Muscle layer of duodenum (tissue), 2 donors: Measurements from ENCODE around the gene HERC3.

Experiments
- H3K27ac ChIP-seq: one replicate; pipeline ENCODE4 v1.7.0; 2013; ENCODE audit warnings: mild to moderate bottlenecking, low read length
- H3K27me3 ChIP-seq: one replicate; pipeline ENCODE4 v1.7.0; 2013; ENCODE audit warnings: low read depth, mild to moderate bottlenecking, control low read depth, low read length
- H3K36me3 ChIP-seq, 2 donors: one replicate each; pipeline ENCODE4 v1.7.0; 2013; ENCODE audit warnings: low read length in 2 of 2, control low read depth in 1 of 2, mild to moderate bottlenecking in 1 of 2; ENCODE audit not compliant: insufficient read depth in 2 of 2, control insufficient read depth in 1 of 2
- H3K4me1 ChIP-seq, 2 donors: one replicate each; pipeline ENCODE4 v1.7.0; 2013; ENCODE audit warnings: low read length in 2 of 2, mild to moderate bottlenecking in 2 of 2, control low read depth in 1 of 2, moderate library complexity in 1 of 2; ENCODE audit not compliant: insufficient read depth in 2 of 2, control insufficient read depth in 1 of 2
- H3K4me3 ChIP-seq, 2 donors: one replicate each; pipeline ENCODE4 v1.7.0; 2013; ENCODE audit warnings: low read length in 2 of 2, low read depth in 1 of 2, mild to moderate bottlenecking in 1 of 2
- H3K9me3 ChIP-seq, 2 donors: one replicate each; pipeline ENCODE4 v1.7.0; 2013; ENCODE audit warnings: low read length in 2 of 2, control low read depth in 1 of 2, mild to moderate bottlenecking in 1 of 2; ENCODE audit not compliant: control insufficient read depth in 1 of 2
- donor health status: healthy.

The HERC3 gene

DNA sequence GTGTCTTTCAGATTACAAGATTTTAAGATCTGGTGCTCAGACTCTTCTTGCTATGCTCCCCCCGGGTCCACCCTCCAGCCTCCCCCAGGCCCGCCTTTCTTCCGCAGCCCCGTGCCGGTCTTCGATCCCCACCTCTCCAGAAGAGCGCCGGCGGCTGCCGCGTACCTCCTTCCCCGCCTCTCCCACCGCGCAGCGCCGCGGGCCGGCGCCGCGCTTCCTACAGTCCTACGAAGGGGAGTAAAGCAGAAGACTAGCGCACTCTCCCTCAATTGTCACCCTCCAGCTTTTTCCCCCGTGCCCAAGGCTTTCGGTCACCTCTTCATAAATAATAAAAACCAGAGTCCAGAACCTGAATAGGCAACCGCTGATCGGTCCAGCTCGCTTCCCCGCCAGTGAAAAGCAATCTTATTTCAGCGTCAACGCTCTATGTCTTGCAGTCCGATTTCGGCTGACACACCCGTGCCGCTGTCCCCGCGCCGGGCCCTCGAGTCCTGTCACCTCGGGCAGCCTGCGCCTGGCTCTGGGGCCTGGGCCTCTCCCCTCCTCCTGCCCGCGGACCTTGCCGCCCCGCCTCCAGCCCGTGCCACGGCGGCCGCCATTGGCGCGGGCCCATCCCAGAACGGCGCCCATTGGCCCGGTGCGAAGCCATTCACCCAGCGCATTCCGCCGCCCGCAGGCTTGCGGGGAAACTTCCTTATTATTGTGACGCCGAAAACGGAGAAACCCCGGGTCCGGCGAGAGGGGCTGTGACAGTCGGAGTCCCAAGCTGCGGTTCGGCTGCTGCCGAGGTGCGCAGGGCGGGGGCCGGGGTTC, at the start of gene HERC3:
TSS of gene HERC3 (plus strand) at position 694 of the 813 bp plus-strand sequence. CDS start 13,344 bp downstream, outside the sequence.
- peak within 1 kb of the TSS; percentile 57 for H3K27ac ChIP-seq
- peaks cover 0 to 13% of the 10 kb centered on the region in 2 donors for H3K4me1 ChIP-seq
- H3K27me3 ChIP-seq: no peaks in the 10 kb centered on the region
- no peaks in the 10 kb centered on the region for H3K9me3 ChIP-seq
- peaks cover 0 to 8% of the 10 kb centered on the region in 2 donors for H3K36me3 ChIP-seq
- H3K4me3 ChIP-seq: peak within 1 kb of the TSS; percentile 87 to 95

DNA sequence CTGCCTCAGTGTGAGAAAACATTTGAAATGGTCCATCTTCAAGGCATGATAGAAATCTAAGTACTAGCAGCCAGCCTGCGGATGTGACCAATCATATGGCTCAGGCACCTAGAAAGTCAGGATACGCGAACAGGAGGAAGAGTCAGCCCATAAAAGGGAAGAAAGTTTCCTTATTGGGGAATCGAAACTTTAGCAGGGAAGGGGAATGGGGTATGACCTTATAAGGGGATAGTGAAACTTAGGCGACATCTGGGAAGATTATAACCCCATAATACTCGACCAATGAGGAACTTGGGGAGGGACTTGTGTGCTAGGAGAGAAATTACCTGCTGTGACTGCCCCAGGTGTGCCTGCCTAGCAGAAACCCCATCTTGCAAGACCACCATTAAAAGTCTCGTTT, 42.5 kb upstream of the HERC3 start:
- Histone ChIP-seq H3K4me3 (no peak overlapping the region), H3K9me3 (no peaks in the 10 kb centered on the region), H3K4me1 (no peaks in the 10 kb centered on the region), H3K27ac (no peak overlapping the region), H3K36me3 (no peaks in the 10 kb centered on the region), H3K27me3 (no peaks in the 10 kb centered on the region)

DNA sequence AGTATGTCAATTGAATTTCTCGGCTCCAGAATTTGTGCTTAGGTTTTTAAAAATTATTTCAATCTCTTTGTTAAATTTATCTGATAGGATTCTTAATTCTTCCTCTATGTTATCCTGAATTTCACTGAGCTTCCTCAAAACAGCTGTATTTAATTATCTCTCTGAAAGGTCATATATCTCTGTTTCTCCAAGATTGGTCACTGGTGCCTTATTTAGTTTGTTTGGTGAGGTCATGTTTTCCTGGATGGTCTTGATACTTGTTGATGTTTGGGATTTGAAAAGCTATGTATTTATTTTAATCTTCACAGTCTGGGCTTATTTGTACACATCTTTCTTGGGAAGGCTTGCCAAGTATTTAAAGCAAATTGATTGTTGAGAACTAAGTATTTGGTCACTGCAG, 24.7 kb upstream of the HERC3 start:
- Histone ChIP-seq H3K4me1 (no peaks in the 10 kb centered on the region), H3K4me3 (no peak overlapping the region), H3K9me3 (no peaks in the 10 kb centered on the region), H3K36me3 (no peaks in the 10 kb centered on the region), H3K27me3 (no peaks in the 10 kb centered on the region), H3K27ac (no peak overlapping the region)

DNA sequence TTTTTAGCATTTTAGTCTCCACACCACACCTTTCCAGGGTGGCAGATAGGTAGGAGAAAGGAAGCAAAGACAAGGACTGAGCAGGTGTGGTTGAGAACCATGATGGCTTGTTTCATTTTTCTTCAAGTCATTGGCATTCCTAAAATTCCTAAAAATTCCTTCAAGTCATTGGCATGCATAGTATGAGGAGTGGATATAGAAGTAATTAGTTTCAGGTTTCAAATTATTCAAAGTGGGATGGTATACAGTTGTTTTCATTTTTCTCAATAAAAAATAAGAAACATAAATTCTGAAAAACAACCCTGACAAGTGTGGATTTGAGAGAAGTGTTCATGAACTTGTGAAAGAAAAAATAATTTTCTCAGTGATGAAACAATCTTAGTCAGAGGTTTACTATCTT, 22.3 kb upstream of the HERC3 start:
- no peaks in the 10 kb centered on the region for H3K9me3 ChIP-seq
- no peak overlapping the region for H3K4me3 ChIP-seq
- H3K36me3 ChIP-seq: no peaks in the 10 kb centered on the region
- no peaks in the 10 kb centered on the region for H3K27me3 ChIP-seq
- H3K4me1 ChIP-seq: peaks cover 0 to 7% of the 10 kb centered on the region in 2 donors
- H3K27ac ChIP-seq: no peak overlapping the region

DNA sequence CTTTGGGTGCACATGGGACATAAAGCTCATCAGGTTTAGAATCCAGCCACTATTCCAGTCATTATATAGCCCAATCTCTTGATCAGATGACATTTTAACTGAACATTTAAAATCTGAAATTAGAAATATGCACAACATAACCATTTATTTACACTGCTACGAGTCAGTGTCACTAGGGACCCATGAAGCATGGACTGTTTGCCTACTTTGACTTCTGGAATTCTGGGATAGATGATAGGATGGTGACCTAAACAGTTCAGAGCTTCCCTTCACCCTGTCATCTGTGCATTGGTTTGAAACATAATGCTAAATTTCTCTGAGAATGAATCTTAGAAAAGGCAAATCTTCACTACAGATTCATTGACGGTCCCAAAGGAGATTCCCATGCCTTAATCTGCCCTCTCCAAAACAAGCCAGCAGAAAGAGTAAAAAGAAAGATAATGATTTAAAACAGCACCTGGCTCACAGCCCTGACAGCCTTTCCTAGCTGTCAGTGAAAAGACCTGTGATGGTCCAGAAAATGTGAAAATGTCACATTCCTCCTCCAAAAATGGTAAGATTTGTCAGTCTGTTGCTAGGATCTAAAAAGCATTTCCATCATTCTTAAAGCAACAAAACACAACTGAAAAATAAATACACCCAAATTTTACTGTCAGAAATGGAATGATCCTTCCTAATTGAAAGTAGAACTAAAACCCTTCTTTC, 18.9 kb upstream of the HERC3 start:
- Histone ChIP-seq H3K4me1 (peaks cover 0 to 7% of the 10 kb centered on the region in 2 donors), H3K4me3 (no peak overlapping the region), H3K36me3 (no peaks in the 10 kb centered on the region), H3K27ac (no peak overlapping the region), H3K9me3 (no peaks in the 10 kb centered on the region), H3K27me3 (no peaks in the 10 kb centered on the region)

DNA sequence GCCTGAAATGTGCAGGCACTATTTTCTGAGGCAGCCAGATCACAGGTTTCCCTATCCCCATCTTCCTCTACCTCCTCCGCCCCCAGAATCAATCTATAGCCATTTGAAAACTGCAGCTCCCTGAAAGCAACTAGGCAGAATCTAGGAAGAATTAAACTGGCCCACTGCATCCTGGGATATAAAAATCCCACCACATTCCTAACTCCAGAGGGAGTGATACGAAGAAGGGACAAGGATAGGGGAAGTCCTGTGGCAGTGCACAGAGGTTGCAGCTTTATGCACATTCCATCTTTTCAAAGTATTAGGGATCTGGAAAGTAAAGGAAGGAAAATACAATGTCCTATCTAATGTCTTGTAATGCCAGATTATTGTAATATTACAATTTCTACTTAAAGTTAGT, 18.3 kb upstream of the HERC3 start:
- no peak overlapping the region for H3K4me3 ChIP-seq
- no peaks in the 10 kb centered on the region for H3K36me3 ChIP-seq
- H3K27ac ChIP-seq: no peak overlapping the region
- H3K4me1 ChIP-seq: peaks cover 0 to 7% of the 10 kb centered on the region in 2 donors
- H3K9me3 ChIP-seq: no peaks in the 10 kb centered on the region
- H3K27me3 ChIP-seq: no peaks in the 10 kb centered on the region

DNA sequence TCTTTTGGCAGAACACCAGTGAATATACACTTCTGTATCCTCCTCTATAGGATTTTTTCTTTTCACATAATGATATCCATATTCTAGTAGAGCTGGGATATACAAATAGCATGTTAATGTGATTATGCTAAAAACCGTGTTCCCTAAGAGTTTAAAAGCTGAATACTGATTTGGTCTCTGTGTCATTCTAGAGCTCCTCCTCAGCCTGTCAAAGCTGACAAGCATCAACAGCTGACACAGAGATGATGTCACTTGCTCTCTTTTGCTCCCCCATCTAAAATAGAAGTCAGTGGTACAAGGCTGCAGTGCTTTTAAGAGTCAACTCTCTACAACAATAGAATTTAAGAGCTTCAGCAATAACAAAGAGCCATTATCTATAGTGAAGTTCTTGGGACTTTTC, 17.1 kb upstream of the HERC3 start:
- Histone ChIP-seq H3K4me1 (peaks cover 0 to 7% of the 10 kb centered on the region in 2 donors), H3K36me3 (no peaks in the 10 kb centered on the region), H3K9me3 (no peaks in the 10 kb centered on the region), H3K27ac (no peak overlapping the region), H3K4me3 (no peak overlapping the region), H3K27me3 (no peaks in the 10 kb centered on the region)

DNA sequence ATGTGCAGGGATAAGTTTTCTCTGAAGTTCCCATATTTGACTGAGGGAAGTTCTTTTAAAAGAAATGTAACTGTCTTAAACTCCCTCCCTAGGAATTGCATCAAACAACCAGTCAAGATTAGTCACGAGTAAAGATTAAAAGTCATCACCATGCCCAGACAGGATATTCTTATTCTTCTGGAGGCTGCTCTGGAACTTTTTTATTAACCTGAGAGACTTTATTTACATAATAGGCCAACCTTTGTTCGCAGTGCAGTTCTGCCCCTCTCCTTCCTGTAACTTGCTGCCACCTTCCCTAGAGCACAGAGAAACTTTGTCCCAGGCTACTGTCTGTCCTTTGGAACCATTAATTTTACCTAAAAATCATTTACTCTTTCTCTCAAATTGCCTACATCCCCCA, 9.8 kb upstream of the HERC3 start:
- no peaks in the 10 kb centered on the region for H3K27me3 ChIP-seq
- no peaks in the 10 kb centered on the region for H3K4me1 ChIP-seq
- no peak overlapping the region for H3K27ac ChIP-seq
- no peaks in the 10 kb centered on the region for H3K36me3 ChIP-seq
- no peaks in the 10 kb centered on the region for H3K9me3 ChIP-seq
- no peak overlapping the region for H3K4me3 ChIP-seq

DNA sequence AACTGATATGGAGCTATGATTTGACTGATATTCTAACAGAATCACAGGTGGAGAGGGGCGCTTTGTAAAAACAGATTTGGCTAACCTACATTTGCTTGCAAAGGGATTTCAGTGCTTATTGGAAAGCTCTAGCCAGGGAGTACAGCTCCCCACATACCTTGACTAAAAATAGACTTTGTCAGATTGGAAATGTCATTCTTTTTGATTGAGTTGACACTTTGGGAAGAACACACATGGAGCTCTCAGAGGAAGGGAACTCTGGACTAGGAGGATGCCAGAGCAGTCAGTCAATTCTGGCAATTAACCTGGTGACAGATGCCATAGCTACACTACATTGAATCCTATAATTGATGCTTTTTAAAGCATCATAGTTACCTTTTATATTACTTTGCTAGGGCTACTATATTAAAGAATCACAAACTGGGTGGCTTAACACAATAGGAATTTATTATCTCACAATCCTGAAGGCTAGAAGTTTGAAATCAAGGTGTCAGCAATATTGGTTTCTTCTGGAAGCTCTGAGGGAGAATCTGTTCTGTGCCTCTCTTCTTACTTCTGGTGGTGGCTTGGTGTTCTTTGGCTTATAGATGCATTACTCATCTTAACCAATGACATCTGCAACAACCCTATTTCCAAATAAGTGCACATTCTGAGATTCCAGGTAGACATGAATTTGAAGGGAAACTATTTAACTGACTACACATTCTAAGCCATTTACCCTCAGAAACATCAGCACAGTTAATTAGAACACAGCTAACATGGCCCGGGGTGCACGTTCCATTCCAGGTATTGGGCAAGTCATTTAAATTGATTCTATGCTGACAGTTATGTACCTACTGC, 8.4 kb upstream of the HERC3 start:
- Histone ChIP-seq H3K27me3 (no peaks in the 10 kb centered on the region), H3K4me3 (no peak overlapping the region), H3K4me1 (no peaks in the 10 kb centered on the region), H3K27ac (no peak overlapping the region), H3K36me3 (no peaks in the 10 kb centered on the region), H3K9me3 (no peaks in the 10 kb centered on the region)

DNA sequence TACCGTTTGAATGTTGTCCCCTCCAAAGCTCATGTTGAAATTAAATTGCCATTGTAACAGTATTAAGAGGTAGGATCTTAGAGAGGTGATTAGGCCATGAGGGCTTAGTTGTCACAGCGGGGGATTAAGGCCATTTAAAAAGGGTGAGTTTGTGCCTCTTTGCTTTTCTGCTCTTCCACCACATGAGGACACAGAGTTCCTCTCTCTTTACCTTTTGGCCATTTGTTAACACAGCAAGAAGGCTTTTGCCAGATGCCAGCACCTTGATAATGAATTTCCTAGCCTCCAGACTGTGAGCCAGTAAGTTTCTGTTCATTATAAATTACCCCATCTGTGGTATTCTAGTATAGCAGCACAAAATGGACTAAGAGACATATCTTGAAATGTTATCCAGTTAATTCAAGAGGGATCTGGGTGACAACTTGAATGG, 7.8 kb upstream of the HERC3 start:
- Histone ChIP-seq H3K4me3 (no peak overlapping the region), H3K27ac (no peak overlapping the region), H3K27me3 (no peaks in the 10 kb centered on the region), H3K9me3 (no peaks in the 10 kb centered on the region), H3K4me1 (no peaks in the 10 kb centered on the region), H3K36me3 (no peaks in the 10 kb centered on the region)

DNA sequence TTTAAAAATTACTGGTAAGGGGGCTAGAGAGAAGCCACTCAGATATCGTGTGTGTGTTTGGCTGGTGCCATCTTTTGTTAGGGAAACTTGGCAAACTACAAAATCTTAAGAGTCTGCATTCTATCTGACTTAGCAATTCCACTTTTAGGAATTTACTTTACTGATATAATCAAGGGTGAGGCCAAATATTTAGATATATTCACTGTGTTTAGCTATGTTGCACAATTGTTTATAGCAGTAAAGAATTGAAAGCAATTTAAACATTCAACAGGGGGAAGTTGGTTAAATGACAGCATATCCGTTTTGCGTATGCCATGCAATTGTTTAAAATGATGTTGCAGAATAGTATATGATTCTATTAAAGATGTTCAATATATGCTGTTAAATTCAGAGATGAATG, 6.4 kb upstream of the HERC3 start:
- H3K27me3 ChIP-seq: no peaks in the 10 kb centered on the region

More for the DNA sequence above, 6.4 kb upstream of the HERC3 start:
- Histone ChIP-seq H3K4me1 (no peaks in the 10 kb centered on the region), H3K4me3 (no peak overlapping the region), H3K9me3 (no peaks in the 10 kb centered on the region), H3K36me3 (no peaks in the 10 kb centered on the region), H3K27ac (no peak overlapping the region)
